Measurements from ENCODE around the gene DNASE2B. TPM values are rescaled to one million over a fixed set of nuclear protein-coding genes. Genes with fewer than 3 reads are reported as not detected.
"Not testable (repeated sequence)": the region's sequence is repeated elsewhere in the genome, so short reads cannot be mapped to it uniquely, and the experiment has no call there.

Gene DNASE2B
- polyA plus RNA-seq, 3 donors, result 0.09 to 0.18 TPM; not detected in 1

DNA sequence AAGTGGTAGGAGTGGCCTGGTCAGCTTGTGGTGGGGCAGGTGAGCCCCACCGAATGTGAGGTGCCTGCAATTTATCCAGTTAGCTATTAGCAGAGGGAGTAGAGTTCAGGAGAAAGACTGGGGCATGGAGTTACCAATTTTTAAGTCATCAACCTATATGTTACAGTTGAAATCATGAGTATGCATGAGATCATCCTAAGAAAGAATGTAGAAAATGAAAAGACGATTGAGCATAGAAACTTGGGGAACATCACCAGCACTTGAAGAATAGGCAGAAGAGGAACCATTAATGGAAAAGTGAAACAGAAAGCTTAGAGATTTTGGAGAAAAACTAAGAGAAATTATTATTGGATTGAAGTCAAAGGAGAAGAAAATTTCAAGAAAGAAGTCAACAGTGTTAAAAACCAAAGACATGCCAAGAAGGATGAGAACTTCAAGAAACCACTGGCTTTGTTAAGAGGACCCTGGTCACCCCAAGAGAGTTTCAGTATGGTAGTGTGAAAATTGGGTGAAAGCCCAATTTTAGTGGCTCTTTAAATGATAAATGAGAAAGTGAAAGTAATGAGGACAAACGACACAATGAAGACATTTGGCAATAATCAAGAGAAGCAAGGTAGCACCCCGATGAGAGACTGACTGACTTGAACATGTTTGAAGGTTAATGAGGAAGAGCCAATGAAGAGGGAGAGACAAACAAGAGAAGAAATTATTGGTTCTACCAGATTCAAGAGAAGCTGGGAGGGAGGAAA lies 36.7 kb downstream of the DNASE2B start:
- no peak for DNase-seq (ENCODE audit: extremely low read depth in 1 of 11, low read depth in 9 of 11, low spot score in 4 of 11)

DNA sequence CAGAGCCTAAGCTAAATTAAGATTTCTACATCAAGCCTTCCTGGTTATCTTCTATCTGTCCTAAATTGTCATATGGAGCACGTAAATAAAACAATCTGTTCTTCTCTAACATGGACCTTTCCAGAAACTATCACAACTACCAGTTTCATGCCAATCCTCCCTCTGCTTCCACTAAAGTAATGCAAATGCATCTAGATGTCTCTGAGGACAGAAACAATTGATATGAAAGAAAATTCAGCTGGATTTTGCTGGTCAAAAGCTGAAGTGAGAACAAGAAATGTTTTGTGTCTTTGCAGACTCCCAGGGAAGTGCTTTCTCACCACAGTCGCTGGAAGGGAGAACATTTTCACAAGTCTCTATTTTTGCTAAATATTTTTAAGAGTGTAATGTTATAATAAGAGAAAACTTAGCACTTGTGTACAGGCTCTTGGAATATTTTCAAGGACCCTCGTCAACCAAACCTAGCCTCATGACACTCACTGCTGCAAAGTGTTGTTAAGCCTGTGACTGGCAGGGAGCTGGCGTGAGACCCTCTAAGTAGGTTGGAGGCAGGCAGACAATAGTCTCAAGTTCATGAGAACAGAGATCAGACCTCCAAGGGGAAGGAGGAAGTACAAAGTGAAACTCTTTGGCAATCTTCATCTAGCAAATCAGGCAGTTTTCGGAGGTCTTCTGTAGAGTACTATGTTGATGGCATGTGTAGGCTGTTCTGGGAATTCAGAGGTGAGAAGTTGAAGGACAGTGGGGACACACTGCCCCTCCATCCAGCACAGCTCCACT lies 38.8 kb downstream of the DNASE2B start:
- DNase-seq (ENCODE audit: extremely low read depth in 1 of 11, low read depth in 9 of 11, low spot score in 4 of 11), result no peak

DNA sequence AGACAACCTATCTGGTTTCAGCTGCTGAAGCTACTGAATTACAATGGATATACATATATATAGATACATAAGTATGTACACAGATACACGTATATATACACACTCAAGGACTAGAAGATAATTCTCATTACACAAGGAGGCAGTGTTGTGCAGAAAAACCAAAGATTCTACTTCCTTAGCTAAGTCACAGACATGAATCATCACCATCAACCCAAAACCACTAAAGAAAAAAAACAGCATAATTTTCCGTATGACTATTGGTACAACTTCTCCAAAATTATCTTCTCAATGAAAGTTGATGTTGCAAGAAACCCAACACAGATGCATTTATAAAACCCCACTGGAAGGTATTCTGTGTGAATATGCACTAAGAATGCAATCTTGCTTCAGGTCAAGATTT lies 44.0 kb downstream of the DNASE2B start:
- peak in 8 of 11 donors; percentile 12 to 41 (median 26) for DNase-seq (ENCODE audit: extremely low read depth in 1 of 11, low read depth in 9 of 11, low spot score in 4 of 11)

DNA sequence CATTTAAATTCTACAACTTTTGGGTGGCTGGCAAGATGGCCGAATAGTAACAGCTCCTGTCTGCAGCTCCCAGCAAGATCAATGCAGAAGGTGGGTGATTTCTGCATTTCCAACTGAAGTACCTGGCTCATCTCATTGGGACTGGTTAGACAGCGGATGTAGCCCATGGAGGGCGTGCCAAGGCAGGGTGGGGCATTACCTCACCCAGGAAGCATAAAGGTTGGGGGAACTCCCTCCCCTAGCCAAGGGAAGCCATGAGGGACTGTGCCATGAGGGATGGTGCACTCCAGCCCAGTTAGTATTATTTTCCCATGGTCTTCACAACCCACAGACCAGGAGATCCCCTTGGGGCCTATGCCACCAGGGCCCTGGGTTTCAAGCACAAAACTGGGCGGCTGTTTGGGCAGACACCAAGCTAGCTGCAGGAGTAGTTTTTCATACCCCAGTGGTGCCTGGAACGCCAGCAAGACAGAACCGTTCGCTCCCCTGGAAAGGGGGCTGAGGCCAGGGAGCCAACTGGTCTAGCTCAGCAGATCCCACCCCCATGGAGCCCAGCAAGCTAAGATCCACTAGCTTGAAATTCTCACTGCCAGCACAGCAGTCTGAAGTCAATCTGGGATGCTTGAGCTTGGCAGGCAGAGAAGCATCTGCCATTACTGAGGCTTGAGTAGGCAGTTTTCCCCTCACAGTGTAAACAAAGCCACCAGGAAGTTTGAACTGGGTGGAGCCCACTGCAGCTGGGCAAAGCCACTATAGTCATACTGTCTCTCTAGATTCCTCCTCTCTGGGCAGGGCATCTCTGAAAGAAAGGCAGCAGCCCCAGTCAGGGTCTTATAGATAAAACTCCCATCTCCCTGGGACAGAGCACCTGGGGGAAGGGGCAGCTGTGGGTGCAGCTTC lies 44.7 kb downstream of the DNASE2B start:
- not testable (repeated sequence) for DNase-seq (ENCODE audit: extremely low read depth in 1 of 11, low read depth in 9 of 11, low spot score in 4 of 11)

DNA sequence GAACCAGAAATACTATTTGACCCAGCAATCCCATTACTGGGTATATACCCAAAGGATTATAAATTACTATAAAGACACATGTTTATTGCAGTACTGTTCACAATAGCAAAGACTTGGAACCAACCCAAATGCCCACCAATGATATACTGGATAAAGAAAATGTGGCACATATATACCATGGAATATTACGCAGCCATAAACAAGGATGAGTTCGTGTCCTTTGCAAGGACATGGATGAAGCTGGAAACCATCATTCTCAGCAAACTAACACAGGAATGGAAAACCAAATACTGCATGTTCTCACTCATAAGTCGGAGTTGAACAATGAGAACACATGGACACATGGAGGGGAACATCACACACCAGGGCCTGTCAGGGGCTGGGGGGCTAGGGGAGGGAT lies 50.4 kb downstream of the DNASE2B start:
- not testable (repeated sequence) for DNase-seq (ENCODE audit: extremely low read depth in 1 of 11, low read depth in 9 of 11, low spot score in 4 of 11)

DNA sequence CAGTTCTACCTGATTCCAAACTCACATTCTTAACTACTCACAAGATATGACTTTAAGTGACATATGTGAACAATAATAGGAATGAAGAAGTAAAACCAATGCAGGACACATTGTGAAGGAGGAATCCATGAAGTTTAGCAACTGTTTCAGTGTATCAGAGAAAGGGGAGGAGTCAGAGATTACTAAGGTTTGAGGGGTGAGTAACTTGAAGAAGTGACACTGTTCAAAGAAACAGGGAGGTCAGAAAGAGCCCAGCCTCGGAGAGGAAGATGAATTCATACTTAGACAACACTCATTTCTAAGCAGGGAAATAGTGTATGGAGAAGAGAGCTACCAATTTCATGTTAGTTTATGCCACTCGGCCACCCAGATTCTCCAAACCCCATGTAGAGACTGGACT lies 52.6 kb downstream of the DNASE2B start:
- no peak for DNase-seq (ENCODE audit: extremely low read depth in 1 of 11, low read depth in 9 of 11, low spot score in 4 of 11)

DNA sequence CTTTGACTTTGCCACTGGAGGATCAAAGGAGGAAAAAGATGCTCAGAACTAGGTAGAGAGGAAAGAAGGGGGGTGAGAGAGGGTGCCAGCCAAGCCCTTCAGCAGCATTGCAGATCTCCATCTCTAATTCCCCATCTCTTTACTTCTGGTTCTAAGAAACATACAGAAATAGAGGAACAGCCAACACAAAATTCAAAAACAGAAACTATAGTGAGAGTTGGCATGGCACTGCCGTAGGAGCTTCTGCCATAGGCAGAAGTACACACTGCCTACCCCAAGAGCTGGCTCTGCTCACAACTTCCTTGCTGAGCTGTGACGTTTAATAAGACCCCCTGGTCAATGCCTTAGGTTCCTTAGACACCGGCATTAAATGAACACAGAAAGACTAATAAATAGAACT lies 54.2 kb downstream of the DNASE2B start:
- no peak for DNase-seq (ENCODE audit: extremely low read depth in 1 of 11, low read depth in 9 of 11, low spot score in 4 of 11)

DNA sequence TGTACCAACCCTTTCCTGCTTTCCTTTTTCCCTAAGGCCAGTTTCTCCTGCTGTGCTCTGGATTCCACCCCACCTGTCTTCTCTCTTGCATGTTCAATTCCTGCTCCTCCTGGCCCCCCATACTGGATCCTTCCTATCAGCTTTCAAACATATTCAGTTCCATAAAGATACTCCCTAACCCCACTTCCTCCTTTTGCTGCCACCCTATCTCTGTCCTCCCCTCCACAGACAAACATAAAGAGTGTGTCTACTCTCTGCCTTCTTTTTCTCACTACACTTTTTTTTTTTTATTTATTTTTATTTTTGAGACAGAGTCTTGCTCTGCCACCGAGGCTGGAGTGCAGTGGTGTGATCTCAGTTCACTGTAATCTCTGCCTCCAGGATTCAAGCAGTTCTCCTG lies 63.8 kb downstream of the DNASE2B start:
- DNase-seq (ENCODE audit: extremely low read depth in 1 of 11, low read depth in 9 of 11, low spot score in 4 of 11), result no peak

Other genes starting within 250 kb of the DNASE2B start
- 1 to 10 TPM; 5.4 to 7.5 (median 5.8) TPM for gene SAMD13, start 96.8 kb upstream of the DNASE2B start, polyA plus RNA-seq (ENCODE audit: insufficient read length in 3 of 3)
- gene RPF1, start 80.8 kb downstream of the DNASE2B start, polyA plus RNA-seq (ENCODE audit: insufficient read length in 3 of 3), result 10 to 100 TPM; 42.1 to 53.0 (median 45.9) TPM
- 1 to 10 TPM; 1.6 to 5.6 (median 2.1) TPM for gene SPATA1, start 107.9 kb downstream of the DNASE2B start, polyA plus RNA-seq (ENCODE audit: insufficient read length in 3 of 3)
- 100 to 1,000 TPM; 144 to 183 (median 165) TPM for gene GNG5, start 108.1 kb downstream of the DNASE2B start, polyA plus RNA-seq (ENCODE audit: insufficient read length in 3 of 3)
- gene CTBS, start 176.0 kb downstream of the DNASE2B start, polyA plus RNA-seq (ENCODE audit: insufficient read length in 3 of 3), result 10 to 100 TPM; 17.8 to 25.5 (median 22.3) TPM